CD4-positive, alpha-beta T cell treated with Interleukin-4 for 1 hour (primary cell): ENCODE measurements around the gene SAFB2.
A peak's percentile ranks its signal among the peaks of the same experiment; 100 is the strongest.

Source experiments
- DNase-seq, 2 donors: peaks; one replicate each; pipeline ENCODE4 v3.0.0-alpha.2; 2020 to 2022

SAFB2 gene

DNA sequence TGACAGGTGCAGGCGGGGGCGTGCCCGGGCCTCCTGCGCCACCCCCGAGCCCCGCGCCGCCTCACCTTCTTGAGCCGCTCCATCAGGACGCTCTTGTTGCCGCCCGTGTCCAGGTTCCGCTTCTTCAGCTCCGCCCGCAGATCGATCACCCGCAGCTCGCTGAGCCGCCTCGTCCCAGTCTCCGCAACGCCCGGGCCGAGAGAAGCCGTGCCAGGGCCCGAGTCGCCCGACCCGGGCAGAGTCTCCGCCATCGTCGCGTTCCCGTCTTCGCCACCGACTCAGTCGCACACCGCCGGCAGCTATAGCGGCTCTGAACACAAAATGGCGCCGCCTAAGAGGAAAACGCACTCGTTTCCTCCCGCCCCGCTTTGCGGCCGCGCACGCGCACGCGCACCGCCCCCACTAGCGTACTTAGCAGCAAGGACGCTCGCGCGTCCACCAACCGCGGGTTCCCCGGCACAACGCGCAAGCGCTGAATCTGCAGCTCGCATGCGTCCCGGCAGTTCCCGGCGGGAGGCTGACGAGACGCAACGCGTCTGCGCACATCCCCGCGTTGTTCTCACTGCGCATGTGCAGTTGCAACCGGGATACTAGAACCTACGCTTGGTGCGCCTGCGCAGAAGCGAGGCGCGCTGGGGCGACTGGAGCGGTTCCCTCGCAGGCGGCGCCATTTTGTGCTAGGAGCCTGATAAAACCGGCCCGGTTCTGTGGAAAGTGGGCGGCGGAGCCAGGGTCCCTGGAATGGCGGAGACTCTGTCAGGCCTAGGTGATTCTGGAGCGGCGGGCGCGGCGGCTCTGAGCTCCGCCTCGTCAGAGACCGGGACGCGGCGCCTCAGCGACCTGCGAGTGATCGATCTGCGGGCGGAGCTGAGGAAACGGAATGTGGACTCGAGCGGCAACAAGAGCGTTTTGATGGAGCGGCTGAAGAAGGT is at the start of gene SAFB2, which contains the start of gene SAFB:
TSS of gene SAFB2 (minus strand) at position 312 of the 932 bp plus-strand sequence. CDS start at position 251, 61 bp downstream.
TSS of gene SAFB (plus strand) at position 619 of the 932 bp plus-strand sequence. CDS start at position 742, 123 bp downstream.
- peak; percentile 100 for DNase-seq

DNA sequence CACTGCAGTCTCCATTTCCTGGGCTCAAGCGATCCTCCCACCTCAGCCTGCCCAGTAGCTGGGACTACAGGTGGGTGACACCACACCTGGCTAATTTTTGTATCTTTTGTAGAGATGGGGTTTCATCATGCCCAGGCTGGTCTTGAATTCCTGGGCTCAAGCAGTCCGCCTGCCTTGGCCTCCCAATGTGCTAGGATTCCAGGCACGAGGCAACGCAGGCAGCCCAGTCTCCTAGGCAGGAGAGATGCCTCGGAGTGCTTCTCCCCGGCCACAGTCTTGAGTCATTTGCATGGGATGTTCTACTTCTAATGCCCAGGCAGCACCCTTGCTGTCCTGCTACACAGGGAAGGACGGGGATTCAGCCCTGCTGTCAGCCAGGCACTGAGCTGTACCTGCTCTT is 49.0 kb upstream of the SAFB2 start:
- DNase-seq = no peak

GRCh38 chr19:5669212-5669611 is 46.6 kb upstream of the SAFB2 start:
- no peak for DNase-seq

DNA sequence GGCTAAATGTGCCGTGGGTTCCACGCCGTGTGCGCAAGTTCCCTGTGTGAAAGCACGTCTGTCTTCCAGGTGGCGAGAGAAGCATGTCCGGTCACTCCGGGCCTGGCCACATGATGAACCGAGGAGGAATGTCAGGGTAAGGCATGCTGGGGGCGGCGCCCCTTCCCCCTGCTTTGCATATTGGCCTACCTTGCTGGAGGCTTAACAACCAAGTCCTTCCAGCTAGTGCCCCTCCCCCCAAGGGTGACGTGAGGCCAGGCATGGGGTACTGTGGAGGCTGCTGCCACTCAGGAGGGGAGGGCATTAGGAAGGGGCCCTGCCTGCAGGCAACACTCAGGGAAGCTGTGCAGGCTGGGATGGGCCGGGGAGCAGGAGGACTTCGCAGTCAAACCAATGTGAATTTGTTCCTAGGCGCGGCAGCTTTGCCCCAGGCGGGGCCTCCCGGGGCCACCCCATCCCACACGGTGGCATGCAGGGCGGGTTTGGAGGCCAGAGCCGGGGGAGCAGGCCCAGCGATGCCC is 45.2 kb upstream of the SAFB2 start:
- DNase-seq = no peak

DNA sequence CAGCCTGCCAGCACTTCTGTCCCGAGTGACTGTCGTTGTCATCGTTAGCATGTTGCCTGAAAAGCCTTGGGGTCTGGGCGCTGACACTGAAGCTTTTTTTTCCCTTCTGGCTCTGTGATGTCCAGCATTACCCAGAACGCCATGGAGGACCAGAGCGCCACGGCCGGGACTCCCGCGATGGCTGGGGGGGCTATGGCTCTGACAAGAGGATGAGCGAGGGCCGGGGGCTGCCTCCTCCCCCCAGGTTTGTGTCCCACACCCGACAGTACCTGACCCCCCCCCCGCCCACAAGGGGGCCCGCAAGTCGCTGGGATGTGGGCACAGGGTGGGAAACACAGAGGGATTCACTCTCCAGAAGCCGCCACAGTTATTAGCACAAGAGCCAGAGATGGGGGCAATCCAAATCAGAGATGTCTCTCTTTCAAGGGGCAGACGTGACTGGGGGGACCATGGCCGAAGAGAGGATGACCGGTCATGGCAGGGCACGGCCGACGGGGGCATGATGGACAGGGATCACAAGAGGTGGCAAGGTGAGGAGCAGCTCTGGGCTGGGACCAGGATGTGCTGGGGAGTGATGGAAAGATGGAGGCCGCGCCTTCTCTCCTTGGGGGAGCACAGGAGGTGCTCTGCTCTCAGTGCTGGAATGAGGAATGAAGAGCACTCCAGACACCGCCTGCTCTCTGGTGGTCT is 44.5 kb upstream of the SAFB2 start:
- DNase-seq = no peak

- DNase-seq = no peak
Observed at GRCh38 chr19:5665781-5666513, 43.4 kb upstream of the SAFB2 start.

GRCh38 chr19:5664515-5664914 is 41.9 kb upstream of the SAFB2 start:
- no peak for DNase-seq

- no peak for DNase-seq
Observed at GRCh38 chr19:5663904-5664303, 41.3 kb upstream of the SAFB2 start.

DNA sequence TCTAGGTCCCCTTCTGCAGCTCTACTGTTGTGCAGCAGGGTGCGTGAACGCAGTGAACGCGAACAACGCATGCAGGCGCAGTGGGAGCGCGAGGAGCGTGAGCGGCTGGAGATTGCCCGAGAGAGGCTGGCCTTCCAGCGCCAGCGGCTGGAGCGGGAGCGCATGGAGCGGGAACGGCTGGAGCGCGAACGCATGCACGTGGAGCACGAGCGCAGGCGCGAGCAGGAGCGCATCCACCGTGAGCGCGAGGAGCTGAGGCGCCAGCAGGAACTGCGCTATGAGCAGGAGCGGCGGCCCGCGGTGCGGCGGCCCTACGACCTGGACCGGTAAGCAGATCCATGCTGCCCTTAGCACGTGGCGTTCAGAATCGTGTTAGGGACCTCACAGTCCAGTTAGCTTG is 38.9 kb upstream of the SAFB2 start:
- DNase-seq = no peak

DNA sequence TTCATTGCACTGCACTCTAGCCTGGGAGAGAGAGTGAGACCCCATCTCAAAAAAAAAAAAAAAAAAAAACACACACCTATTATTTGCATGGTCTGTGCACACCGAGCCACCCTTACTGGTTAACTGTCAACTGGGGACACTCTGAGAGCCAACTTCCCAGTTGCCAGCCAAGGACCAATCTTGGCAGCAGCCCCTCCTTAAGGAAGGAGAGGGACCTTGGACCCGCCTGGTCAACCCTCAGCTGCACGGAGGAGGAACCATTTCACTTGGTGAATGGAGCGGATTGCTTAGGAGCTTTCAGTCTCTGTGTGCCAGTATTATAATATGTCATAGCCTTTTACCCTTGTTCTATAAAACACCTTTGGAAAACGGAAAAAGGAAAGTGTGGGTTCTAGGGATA is 32.8 kb upstream of the SAFB2 start:
- no peak for DNase-seq

- no peak for DNase-seq
Observed at GRCh38 chr19:5654931-5655330, 32.4 kb upstream of the SAFB2 start.

DNA sequence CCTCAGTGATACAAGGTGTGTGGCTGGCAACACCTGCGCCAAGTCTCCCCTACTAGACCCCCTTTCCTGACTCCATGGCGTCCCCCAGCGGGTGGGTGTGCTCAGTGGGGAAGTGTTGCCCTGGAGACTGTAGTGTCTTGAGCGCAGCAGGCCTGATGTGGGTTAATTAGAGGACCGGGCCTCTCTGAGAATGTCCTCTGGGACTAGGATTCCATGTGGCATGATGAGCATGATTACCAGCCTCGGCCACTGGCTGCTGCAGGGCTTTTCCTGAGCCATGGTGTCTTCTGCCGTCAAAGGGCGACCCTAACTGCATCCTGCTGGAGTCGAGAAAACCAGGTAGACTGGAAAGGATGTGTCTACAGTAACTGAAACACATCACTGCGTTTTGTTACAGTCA is 29.7 kb upstream of the SAFB2 start:
- no peak for DNase-seq

- DNase-seq = no peak
Observed at GRCh38 chr19:5651361-5651760, 28.8 kb upstream of the SAFB2 start.

GRCh38 chr19:5648464-5648863 is 25.9 kb upstream of the SAFB2 start:
- DNase-seq = no peak

DNA sequence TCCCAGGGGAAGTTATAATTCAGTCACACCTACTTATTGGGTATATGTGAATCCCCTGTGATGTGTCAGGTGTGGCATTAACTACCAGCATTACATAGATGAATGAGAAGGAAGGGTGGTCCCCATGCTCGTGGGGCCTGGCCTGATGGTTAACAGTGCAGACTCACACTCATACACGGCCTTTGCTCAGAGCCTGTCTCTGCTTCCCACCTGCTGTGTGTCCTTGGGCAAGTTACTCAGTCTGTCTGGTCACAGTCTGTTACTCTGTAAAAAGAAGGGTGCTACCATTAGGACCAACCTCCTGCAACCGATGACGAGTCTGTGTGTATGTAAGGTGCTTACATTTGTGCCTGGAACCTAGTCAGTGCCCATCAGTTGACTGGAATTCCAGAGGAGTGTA is 24.1 kb upstream of the SAFB2 start:
- DNase-seq = no peak

DNA sequence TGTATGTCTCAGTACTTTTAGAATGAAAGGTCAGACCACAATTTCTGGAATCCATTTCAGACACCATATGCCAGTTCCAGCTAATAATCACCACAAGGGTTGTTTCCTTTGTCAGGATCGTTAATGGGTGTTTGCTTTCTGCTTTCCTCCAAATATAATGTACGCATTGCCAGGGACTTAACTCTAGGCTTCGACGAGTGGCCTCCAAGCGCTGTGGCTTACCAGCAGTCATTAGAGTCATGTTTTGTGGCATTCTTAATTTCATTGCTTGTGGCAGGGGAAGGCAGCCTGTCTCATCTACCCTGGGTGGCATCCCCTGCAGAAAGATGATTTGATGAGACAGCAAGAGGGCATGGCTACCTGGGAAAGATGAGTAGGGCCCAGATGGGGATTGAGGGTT is 22.8 kb upstream of the SAFB2 start:
- no peak for DNase-seq

DNA sequence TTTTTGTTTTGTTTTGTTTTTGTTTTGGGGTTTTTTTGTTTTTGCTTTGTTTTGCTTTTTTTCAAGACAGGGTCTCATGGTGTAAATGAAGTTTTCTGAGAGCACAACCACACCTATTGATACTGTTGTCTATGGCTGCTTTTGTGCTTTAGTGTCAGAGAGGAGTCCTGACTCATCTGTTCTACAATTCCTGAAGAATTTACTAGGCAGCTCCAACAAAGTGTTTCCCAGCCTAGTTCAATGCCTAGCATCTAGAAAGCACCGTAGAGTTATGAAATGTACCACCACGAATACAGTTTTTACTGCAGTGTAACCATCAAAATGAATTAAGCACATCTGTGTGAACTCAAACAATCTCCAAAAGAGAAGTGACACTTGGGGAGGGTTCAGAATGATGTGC is 21.5 kb upstream of the SAFB2 start:
- DNase-seq = no peak

DNA sequence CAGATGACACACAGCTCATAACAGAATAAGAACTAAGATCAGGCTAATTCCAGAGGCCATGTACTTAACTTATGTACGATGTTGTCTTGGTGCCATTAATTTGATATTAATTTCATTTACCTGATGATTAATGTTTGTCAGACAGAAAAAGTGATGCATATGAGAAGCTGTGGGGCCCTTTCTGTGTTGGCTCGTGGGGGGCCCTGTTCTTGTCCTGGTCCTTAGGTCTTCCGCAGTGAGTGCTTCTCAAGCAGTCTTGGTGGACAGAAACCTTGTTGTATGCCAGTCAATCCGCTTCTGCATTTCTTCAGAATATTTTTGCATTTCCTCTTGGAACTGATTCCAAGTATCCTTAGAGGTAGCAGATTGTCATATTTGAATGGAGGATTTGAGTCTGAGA is 20.5 kb upstream of the SAFB2 start:
- DNase-seq = no peak

DNA sequence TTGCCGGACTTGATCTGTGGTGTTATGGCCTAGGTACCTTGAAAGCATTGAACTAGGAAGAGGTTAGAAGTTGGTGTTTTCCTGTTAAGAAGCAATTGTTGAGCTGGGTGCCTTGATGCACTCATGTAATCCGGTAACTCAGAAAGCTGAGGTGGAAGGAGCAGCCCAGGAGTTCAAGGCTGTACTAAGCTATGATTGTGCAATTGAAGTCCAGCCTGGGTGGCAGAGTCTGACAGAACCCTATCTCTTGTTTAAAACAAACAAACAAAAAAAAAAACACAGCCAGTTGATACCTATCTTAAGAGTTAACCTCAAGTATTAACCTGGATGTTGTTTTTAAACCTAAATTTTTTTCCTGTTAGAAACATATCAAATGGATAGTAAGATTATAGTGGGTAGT is 19.6 kb upstream of the SAFB2 start:
- no peak for DNase-seq

GRCh38 chr19:5641171-5641570 is 18.6 kb upstream of the SAFB2 start:
- DNase-seq = no peak

DNA sequence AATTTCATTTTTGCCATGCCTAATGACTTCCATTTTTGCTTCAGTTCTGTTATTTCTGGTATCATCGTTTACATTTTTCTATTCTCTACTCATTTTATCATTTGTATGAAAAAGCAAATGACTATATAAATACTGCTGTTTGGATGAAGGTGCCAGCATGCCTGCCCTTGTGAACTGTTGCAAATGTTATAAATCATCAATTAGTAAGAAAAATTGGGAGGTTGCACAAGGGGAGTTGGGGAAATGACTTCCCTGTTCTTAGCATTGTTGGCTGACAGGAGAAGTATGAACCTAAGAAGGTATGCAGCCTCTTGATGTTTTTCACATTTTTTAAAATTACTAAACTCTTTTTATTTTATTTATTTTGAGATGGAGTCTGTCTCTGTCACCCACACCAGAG is 15.4 kb upstream of the SAFB2 start:
- no peak for DNase-seq

GRCh38 chr19:5635427-5635826 is 12.9 kb upstream of the SAFB2 start:
- DNase-seq = no peak

DNA sequence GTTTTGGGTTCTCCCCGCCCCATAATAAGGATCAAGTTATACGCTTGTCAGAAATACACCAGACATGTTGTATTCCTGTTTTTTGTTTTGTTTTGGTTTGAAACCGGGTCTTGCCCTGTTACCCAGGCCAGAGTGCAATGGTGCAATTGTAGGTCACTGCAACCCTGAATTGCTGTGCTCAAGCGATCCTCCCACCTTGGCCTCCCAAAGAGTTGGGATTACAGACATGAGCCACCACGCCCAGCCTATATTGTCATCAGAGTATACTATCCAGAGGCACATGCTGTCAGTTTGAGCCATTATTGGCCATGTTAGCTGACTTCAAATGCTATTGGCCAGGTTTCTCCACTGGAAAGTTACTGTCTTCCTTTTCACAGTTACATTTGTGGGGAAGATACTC is 10.1 kb upstream of the SAFB2 start:
- DNase-seq = no peak
